H1 (cell line): ENCODE data around the gene ADAM19. TPM values are rescaled to one million over a fixed set of nuclear protein-coding genes. Genes with fewer than 3 reads are reported as not detected.

Experiments used
- EP300 ChIP-seq, 2 experiments: IDR thresholded peaks; 1 replicate in 1 of 2; 2 replicates in 1 of 2; pipeline ENCODE4 v1.6.1; 2011 to 2012; ENCODE audit warnings: low read depth in 2 of 2, low read length in 2 of 2, mild to moderate bottlenecking in 2 of 2, borderline replicate concordance in 1 of 2, inconsistent platforms in 1 of 2, moderate library complexity in 1 of 2
- JUND ChIP-seq: IDR thresholded peaks from 2 replicates; pipeline ENCODE4 v1.6.1; 2011; ENCODE audit warnings: mild to moderate bottlenecking, improper control_type of control experiment, low read length
- PHF8 ChIP-seq: fragments of 200-600 bp; sonication (generic); conservative IDR thresholded peaks from 2 replicates; pipeline ENCODE4 v1.7.1; 2012; ENCODE audit warnings: low read depth, mild to moderate bottlenecking, inconsistent platforms, low read length, moderate library complexity
- SIN3A ChIP-seq, 2 experiments: IDR thresholded peaks in 1 of 2; conservative IDR thresholded peaks in 1 of 2; 2 replicates each; pipeline ENCODE4 v1.6.1; 2011 to 2012; ENCODE audit warnings: low read length in 2 of 2, improper control_type of control experiment in 1 of 2, low read depth in 1 of 2, mild to moderate bottlenecking in 1 of 2
- SUZ12 ChIP-seq: fragments of 200-600 bp; sonication (generic); IDR thresholded peaks from 2 replicates; pipeline ENCODE4 v1.6.1; 2012; ENCODE audit warnings: mild to moderate bottlenecking, inconsistent platforms, low read length, moderate library complexity, mixed read lengths
- polyA plus RNA-seq, 7 experiments: library from polyadenylated mRNA; depleted of rRNA in 3 of 7; stranded (reverse) in 5 of 7; unstranded in 2 of 7; fragments of >200 nt in 5 of 7; fragments of 200-250 nt in 2 of 7; gene quantifications; 1 replicate in 5 of 7; 2 replicates in 1 of 7; 4 replicates in 1 of 7; pipeline versions ENCODE4 v1.2.1 to v1.2.3, GENCODE V29; 2011 to 2013; ENCODE audit warnings: missing spikeins in 2 of 7, mixed read lengths in 2 of 7
- total RNA-seq: library from RNA; stranded (reverse); fragmentation: NEBNext Ultra II Directional; extraction: Animal tissue kit (Norgen Biotek cat#: 25700); gene quantifications from 2 replicates; pipeline ENCODE4 v1.2.1, GENCODE V29; 2021
- TF ChIP-seq, protein P1 (sequence below): IDR thresholded peaks from 2 replicates; pipeline ENCODE4 v1.6.1; 2011; ENCODE audit warnings: low read depth, mild to moderate bottlenecking, low read length; ENCODE audit not compliant: insufficient read depth

Gene ADAM19
- total and polyA plus RNA-seq, 2 of the 8 experiments (the other 6 are each of a cell fraction or from before 2014, with no cell fraction given), result 6.5 to 22.7 TPM

GRCh38 chr5:157491471-157491995 is 84.0 kb downstream of the ADAM19 start (continued):
- TF ChIP-seq SIN3A (conservative IDR thresholded peaks at IDR 0.05 in 1 of 2, IDR thresholded peaks at IDR 0.05 in 1 of 2; ENCODE audit: low read depth in 1 of 2, low read length in 2 of 2), result no peak
- TF ChIP-seq SUZ12, result no peak
- TF ChIP-seq, protein P1, sequence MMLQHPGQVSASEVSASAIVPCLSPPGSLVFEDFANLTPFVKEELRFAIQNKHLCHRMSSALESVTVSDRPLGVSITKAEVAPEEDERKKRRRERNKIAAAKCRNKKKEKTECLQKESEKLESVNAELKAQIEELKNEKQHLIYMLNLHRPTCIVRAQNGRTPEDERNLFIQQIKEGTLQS, result no peak
- TF ChIP-seq EP300 (IDR thresholded peaks at IDR 0.05; ENCODE audit: borderline replicate concordance in 1 of 2, low read depth in 2 of 2, low read length in 2 of 2), result no peak
- TF ChIP-seq PHF8, result no peak
- no peak for TF ChIP-seq JUND
